Gastroesophageal sphincter (tissue), 3 donors: ENCODE data around the gene MLLT1.

Experiments
- POLR2A ChIP-seq, 2 donors: fragments of 450-650 bp; IDR thresholded peaks; one replicate each; pipeline ENCODE4 v1.6.1; 2017; ENCODE audit warnings: antibody characterized with exemption in 2 of 2, mild to moderate bottlenecking in 2 of 2, moderate library complexity in 1 of 2
- TF ChIP-seq, protein P1 (sequence below), 4 experiments: fragments of 200-600 bp in 2 of 4; fragments of 450-650 bp in 2 of 4; sonication (generic) in 1 of 4; IDR thresholded peaks; one replicate each; pipeline ENCODE4 v1.5.1; 2017 to 2019; ENCODE audit warnings: antibody characterized with exemption in 4 of 4, mild to moderate bottlenecking in 2 of 4, moderate library complexity in 2 of 4

DNA sequence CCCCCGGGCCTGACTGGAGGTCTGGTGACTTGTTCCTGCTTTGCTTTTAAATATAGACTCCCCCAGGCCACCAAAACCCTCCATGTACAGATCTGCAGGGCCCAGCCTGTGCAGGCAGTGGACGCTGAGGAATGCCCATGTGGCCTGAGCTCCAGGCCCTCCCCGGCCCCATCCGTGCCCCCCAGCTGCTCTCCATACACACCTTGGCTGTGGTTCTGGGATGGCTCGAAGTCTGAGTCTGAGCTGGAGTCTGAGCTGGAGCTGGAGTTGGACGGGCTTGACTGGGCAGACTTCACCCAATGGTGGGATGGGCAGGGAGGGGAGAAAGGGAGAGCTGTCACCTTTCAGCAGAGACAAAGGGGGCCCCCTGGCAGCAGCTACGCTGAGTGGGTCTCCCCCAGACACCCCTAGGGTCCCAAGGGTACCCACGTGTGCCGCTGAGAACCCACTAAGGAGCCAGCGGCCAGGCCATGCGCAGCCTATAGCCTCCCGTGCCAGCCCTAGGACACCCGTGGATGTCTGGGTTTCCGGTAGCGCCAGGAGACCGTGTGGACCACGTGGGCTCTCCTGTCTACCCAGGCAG is 61.9 kb downstream of the MLLT1 start:
- TF ChIP-seq, protein P1, sequence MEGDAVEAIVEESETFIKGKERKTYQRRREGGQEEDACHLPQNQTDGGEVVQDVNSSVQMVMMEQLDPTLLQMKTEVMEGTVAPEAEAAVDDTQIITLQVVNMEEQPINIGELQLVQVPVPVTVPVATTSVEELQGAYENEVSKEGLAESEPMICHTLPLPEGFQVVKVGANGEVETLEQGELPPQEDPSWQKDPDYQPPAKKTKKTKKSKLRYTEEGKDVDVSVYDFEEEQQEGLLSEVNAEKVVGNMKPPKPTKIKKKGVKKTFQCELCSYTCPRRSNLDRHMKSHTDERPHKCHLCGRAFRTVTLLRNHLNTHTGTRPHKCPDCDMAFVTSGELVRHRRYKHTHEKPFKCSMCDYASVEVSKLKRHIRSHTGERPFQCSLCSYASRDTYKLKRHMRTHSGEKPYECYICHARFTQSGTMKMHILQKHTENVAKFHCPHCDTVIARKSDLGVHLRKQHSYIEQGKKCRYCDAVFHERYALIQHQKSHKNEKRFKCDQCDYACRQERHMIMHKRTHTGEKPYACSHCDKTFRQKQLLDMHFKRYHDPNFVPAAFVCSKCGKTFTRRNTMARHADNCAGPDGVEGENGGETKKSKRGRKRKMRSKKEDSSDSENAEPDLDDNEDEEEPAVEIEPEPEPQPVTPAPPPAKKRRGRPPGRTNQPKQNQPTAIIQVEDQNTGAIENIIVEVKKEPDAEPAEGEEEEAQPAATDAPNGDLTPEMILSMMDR (IDR thresholded peaks at IDR 0.05), result no peak
- no peak for TF ChIP-seq POLR2A (IDR thresholded peaks at IDR 0.05)
